ENCODE data around the gene KIF16B.

The KIF16B gene

GRCh38 chr20:16560216-16560615, 13.0 kb downstream of the KIF16B start:
- in situ Hi-C loops (cut with MboI; ENCODE audit: low pct_unique_long_range_greater_than_20kb, low sequenced_read_pairs, unreplicated experiment): no loop called here
- no peak for DNase-seq (ENCODE audit: low spot score)
- TF ChIP-seq, protein P1, sequence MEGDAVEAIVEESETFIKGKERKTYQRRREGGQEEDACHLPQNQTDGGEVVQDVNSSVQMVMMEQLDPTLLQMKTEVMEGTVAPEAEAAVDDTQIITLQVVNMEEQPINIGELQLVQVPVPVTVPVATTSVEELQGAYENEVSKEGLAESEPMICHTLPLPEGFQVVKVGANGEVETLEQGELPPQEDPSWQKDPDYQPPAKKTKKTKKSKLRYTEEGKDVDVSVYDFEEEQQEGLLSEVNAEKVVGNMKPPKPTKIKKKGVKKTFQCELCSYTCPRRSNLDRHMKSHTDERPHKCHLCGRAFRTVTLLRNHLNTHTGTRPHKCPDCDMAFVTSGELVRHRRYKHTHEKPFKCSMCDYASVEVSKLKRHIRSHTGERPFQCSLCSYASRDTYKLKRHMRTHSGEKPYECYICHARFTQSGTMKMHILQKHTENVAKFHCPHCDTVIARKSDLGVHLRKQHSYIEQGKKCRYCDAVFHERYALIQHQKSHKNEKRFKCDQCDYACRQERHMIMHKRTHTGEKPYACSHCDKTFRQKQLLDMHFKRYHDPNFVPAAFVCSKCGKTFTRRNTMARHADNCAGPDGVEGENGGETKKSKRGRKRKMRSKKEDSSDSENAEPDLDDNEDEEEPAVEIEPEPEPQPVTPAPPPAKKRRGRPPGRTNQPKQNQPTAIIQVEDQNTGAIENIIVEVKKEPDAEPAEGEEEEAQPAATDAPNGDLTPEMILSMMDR (IDR thresholded peaks at IDR 0.05; ENCODE audit: extremely low read depth, insufficient read depth, missing control alignments): no peak

- TF ChIP-seq, protein P1 (IDR thresholded peaks at IDR 0.05; ENCODE audit: extremely low read depth, insufficient read depth, missing control alignments): no peak
- no peak for DNase-seq (ENCODE audit: low spot score)
- in situ Hi-C loops (cut with MboI; ENCODE audit: low pct_unique_long_range_greater_than_20kb, low sequenced_read_pairs, unreplicated experiment): no loop called here
These were observed 16.9 kb downstream of the KIF16B start for GRCh38 chr20:16556301-16556700.

DNA sequence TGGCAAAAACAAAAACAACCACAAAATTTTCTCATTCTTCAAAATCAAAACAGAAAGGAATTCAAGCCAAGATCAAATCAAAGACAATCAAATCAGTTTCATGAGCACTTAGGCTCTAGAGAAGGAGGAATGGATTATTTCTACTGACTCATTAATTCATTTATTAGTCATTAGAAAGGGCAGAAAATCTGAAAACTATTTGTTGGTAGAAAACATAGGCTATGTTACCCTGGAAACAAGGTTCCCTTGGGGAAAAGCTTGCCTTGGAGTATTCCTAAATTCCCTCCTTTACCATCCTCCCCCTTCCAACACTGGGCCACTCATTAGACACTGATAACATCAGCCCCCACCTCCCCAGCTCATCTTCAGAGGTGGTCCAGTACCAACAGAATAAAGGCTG, 17.5 kb downstream of the KIF16B start:
- in situ Hi-C loops (cut with MboI; ENCODE audit: low pct_unique_long_range_greater_than_20kb, low sequenced_read_pairs, unreplicated experiment): no loop called here
- TF ChIP-seq, protein P1 (IDR thresholded peaks at IDR 0.05; ENCODE audit: extremely low read depth, insufficient read depth, missing control alignments): no peak
- no peak for DNase-seq (ENCODE audit: low spot score)

GRCh38 chr20:16554766-16555543, 18.3 kb downstream of the KIF16B start:
- in situ Hi-C loops (cut with MboI; ENCODE audit: low pct_unique_long_range_greater_than_20kb, low sequenced_read_pairs, unreplicated experiment): no loop called here
- no peak for DNase-seq (ENCODE audit: low spot score)
- TF ChIP-seq, protein P1 (IDR thresholded peaks at IDR 0.05; ENCODE audit: extremely low read depth, insufficient read depth, missing control alignments): no peak

DNA sequence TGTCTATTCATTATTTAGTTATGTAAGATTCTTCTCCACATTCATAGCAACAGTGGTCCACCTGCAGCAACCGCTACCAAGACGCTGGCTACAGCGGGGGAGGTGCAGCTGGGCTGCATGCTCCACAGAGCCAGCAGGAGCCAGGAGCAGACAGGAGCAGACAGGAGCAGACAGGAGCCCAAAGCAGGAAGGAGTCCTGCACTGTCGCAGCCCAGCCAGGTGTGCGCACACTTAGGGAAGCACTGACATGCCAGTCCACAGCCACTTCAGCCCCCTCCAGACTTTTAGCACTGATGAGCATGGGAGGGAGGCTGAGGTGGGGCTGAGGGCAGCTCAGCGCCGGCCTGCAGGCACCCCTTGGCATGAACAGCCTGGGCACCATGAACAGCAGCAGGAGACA, 19.6 kb downstream of the KIF16B start:
- TF ChIP-seq, protein P1 (IDR thresholded peaks at IDR 0.05; ENCODE audit: extremely low read depth, insufficient read depth, missing control alignments): no peak

DNA sequence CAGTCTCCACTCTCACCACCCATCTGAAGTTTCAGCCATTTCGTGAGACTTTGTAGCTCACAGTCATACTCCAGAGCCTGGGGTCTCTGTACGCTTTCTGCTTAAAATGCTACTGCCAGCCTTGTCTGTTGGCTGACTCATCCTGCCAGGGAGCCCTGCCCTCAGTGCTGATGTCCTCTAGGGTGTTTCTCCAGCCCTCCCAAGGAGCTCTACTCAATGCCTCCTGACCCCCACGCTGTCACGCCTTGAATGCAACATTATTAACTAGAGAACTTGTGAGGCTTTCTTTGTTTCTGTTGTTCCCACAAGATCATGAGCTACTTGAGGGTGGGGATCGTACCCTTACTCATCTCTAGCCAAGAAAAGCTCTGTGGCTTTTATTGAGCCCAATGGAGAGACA, 20.1 kb downstream of the KIF16B start:
- in situ Hi-C loops (cut with MboI; ENCODE audit: low pct_unique_long_range_greater_than_20kb, low sequenced_read_pairs, unreplicated experiment): no loop called here
- DNase-seq (ENCODE audit: low spot score): no peak
- TF ChIP-seq, protein P1 (IDR thresholded peaks at IDR 0.05; ENCODE audit: extremely low read depth, insufficient read depth, missing control alignments): no peak

More for the DNA sequence above, 19.6 kb downstream of the KIF16B start:
- in situ Hi-C loops (cut with MboI; ENCODE audit: low pct_unique_long_range_greater_than_20kb, low sequenced_read_pairs, unreplicated experiment): no loop called here
- no peak for DNase-seq (ENCODE audit: low spot score)

Data from GM13977 (cell line).